Loucy (cell line): ENCODE data around the gene GPI.

ENCODE experiments used
- CTCF ChIP-seq: fragments of 200-600 bp; sonication (generic); conservative IDR thresholded peaks from 2 replicates; pipeline ENCODE4 v1.5.1; 2014; ENCODE audit warnings: mild to moderate bottlenecking, antibody characterized with exemption, low read length
- EZH2phosphoT487 ChIP-seq: fragments of 200-600 bp; IDR thresholded peaks from 2 replicates; pipeline ENCODE4 v1.6.1; 2018; ENCODE audit warnings: antibody characterized with exemption, mild to moderate bottlenecking, moderate library complexity, borderline replicate concordance

DNA sequence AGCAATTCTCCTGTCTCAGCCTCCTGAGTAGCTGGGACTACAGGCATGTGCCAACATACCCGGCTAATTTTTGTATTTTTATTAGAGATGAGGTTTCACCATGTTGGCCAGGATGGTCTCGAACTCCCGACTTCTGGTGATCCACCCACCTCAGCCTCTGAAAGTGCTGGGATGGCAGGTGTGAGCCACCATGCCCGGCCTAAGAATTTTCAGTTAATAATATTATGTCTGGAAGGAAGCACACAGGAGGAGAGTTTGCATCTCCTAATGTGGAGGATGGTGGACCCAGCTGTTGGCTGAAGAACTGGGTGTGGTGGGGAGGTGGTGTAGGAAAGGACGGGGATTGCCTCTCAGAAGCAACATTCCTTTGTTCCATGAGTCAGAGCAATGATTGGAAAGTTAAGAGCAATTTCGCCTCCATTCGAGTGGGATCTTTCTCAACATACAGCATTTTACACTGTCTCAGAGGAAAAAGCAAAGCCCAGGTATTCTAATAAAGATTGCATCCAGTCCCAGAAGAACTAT is 51.1 kb downstream of the GPI start:
- TF ChIP-seq CTCF, result no peak
- TF ChIP-seq EZH2phosphoT487, result no peak
